Karpas-422 (cell line): ENCODE data around the gene COL15A1. TPM values are rescaled to one million over a fixed set of nuclear protein-coding genes. Genes with fewer than 3 reads are reported as not detected.

Source experiments
- DNase-seq: peaks from one replicate; pipeline ENCODE4 v3.0.0-alpha.2; 2015
- H2AFZ ChIP-seq: fragments of 200-600 bp; sonication (generic); 2 replicates; pipeline ENCODE4 v1.6.1; 2014; ENCODE audit warnings: antibody characterized with exemption, low read length, mixed read lengths
- H3K27ac ChIP-seq: fragments of 200-600 bp; sonication (generic); 2 replicates; pipeline ENCODE4 v1.5.1; 2014; ENCODE audit warnings: mild to moderate bottlenecking, low read length, moderate library complexity
- H3K27me3 ChIP-seq: fragments of 200-600 bp; sonication (generic); 2 replicates; pipeline ENCODE4 v1.6.1; 2014; ENCODE audit warnings: low read length, mixed read lengths
- H3K36me3 ChIP-seq: fragments of 200-600 bp; sonication (generic); 2 replicates; pipeline ENCODE4 v1.6.1; 2014; ENCODE audit warnings: low read length, mixed read lengths; ENCODE audit not compliant: insufficient read depth
- H3K4me1 ChIP-seq: fragments of 200-600 bp; sonication (generic); 2 replicates; pipeline ENCODE4 v1.6.1; 2014; ENCODE audit warnings: mild to moderate bottlenecking, low read length, mixed read lengths
- H3K4me2 ChIP-seq: fragments of 200-600 bp; sonication (generic); 2 replicates; pipeline ENCODE4 v1.6.1; 2014; ENCODE audit warnings: low read length, low read depth, mild to moderate bottlenecking; ENCODE audit not compliant: poor library complexity, severe bottlenecking
- H3K4me3 ChIP-seq: fragments of 200-600 bp; sonication (generic); 2 replicates; pipeline ENCODE4 v1.5.1; 2014; ENCODE audit warnings: mild to moderate bottlenecking, antibody characterized with exemption, low read length, mixed read lengths
- H3K79me2 ChIP-seq: fragments of 200-600 bp; sonication (generic); 2 replicates; pipeline ENCODE4 v1.6.1; 2014; ENCODE audit warnings: mild to moderate bottlenecking, low read length, mixed read lengths
- H3K9ac ChIP-seq: fragments of 200-600 bp; sonication (generic); 2 replicates; pipeline ENCODE4 v1.6.0; 2014; ENCODE audit warnings: low read length
- H3K9me2 ChIP-seq: fragments of 200-600 bp; sonication (generic), shearing (Covaris generic); replicated peaks from 2 replicates; pipeline ENCODE4 v1.6.0; 2014; ENCODE audit warnings: mild to moderate bottlenecking, low read length, moderate library complexity; ENCODE audit not compliant: insufficient read depth
- H3K9me3 ChIP-seq: fragments of 300-700, 200-600 bp; sonication (generic); 2 replicates; pipeline ENCODE4 v1.6.1; 2014; ENCODE audit warnings: low read length, mixed read lengths
- H4K20me1 ChIP-seq: fragments of 200-600 bp; sonication (generic); 2 replicates; pipeline ENCODE4 v1.6.1; 2014; ENCODE audit warnings: mild to moderate bottlenecking, antibody characterized with exemption, low read length, low read depth; ENCODE audit not compliant: insufficient read depth
- total RNA-seq: library from RNA; depleted of rRNA; stranded (reverse); fragments of >200 nt; shearing (Covaris generic); gene quantifications from 2 replicates; pipeline ENCODE4 v1.2.3, GENCODE V29; 2014; ENCODE audit warnings: low replicate concordance

Gene COL15A1
- total RNA-seq, 1 experiment from 2014 or later: 0.93 TPM

DNA sequence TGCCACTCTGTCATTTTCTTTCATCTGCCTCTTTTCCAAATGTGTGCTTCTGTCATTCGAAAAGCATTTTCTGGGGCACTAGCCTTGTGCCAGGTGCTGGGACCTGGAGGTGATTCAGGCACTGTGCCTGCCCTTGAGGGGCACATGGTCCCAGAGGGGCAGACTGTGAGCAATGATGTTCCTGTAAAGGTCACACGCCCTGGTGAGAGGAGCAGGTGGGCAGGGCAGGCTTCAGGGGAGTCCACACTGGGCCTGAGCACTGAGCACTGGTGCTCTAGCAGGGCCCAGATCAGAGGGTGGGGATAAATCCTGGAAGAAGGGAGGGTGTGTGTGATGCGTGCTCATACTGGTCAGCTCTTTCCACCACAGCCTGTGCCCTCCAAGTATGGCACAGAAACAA lies 77.8 kb downstream of the COL15A1 start:
- no peaks in the 10 kb centered on the region for H3K27me3 ChIP-seq

GRCh38 chr9:99023231-99023630 lies 79.5 kb downstream of the COL15A1 start:
- Histone ChIP-seq H3K9me2 (no peaks in the 10 kb centered on the region), H2AFZ (no peak overlapping the region), H3K9ac (no peak overlapping the region), H3K4me3 (no peak overlapping the region), H4K20me1 (no peaks in the 10 kb centered on the region), H3K27ac (no peak overlapping the region), H3K79me2 (no peaks in the 10 kb centered on the region), H3K27me3 (no peaks in the 10 kb centered on the region), H3K4me2 (no peak overlapping the region), H3K4me1 (peaks cover 8% of the 10 kb centered on the region), H3K9me3 (no peaks in the 10 kb centered on the region), H3K36me3 (no peaks in the 10 kb centered on the region)
- no peak for DNase-seq

More for the DNA sequence above, 77.8 kb downstream of the COL15A1 start:
- H3K9me2 ChIP-seq: no peaks in the 10 kb centered on the region
- H3K9ac ChIP-seq: no peak overlapping the region
- no peak for DNase-seq
- no peaks in the 10 kb centered on the region for H3K36me3 ChIP-seq
- no peaks in the 10 kb centered on the region for H4K20me1 ChIP-seq
- no peak overlapping the region for H3K4me3 ChIP-seq
- H3K4me1 ChIP-seq: peaks cover 8% of the 10 kb centered on the region
- no peaks in the 10 kb centered on the region for H3K9me3 ChIP-seq
- no peaks in the 10 kb centered on the region for H3K79me2 ChIP-seq
- H2AFZ ChIP-seq: no peak overlapping the region
- H3K27ac ChIP-seq: no peak overlapping the region
- no peak overlapping the region for H3K4me2 ChIP-seq

DNA sequence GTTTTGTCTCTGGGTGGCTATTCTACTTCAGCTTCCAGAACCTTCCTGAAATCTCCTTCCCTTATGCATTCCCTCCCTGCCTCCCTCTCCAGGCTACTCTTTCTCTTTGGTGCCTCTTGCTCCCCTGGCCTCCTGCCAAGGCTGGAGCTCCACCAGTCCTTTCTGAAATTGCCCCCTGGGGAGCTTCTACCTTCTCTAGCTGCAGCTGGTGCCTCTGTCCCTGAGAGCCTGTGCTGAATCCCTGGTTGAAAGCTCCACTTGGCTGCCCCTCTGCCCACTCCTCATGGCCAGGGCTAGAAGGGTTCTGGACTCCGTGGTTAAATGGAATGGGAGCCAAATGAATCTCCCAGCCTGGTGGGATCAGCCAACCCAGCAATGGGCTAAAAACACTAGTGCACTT lies 80.1 kb downstream of the COL15A1 start:
- no peak overlapping the region for H3K27ac ChIP-seq
- no peak overlapping the region for H3K4me3 ChIP-seq
- H2AFZ ChIP-seq: no peak overlapping the region
- no peaks in the 10 kb centered on the region for H3K9me2 ChIP-seq
- no peak overlapping the region for H3K9ac ChIP-seq
- H3K9me3 ChIP-seq: no peaks in the 10 kb centered on the region
- H3K4me2 ChIP-seq: no peak overlapping the region
- peak; percentile 54 for DNase-seq
- no peaks in the 10 kb centered on the region for H4K20me1 ChIP-seq
- peaks cover 8% of the 10 kb centered on the region for H3K4me1 ChIP-seq
- no peaks in the 10 kb centered on the region for H3K36me3 ChIP-seq
- H3K27me3 ChIP-seq: no peaks in the 10 kb centered on the region
- H3K79me2 ChIP-seq: no peaks in the 10 kb centered on the region

GRCh38 chr9:99024959-99025358 lies 81.3 kb downstream of the COL15A1 start:
- Histone ChIP-seq H3K4me2 (no peak overlapping the region), H3K27ac (no peak overlapping the region), H3K9me3 (no peaks in the 10 kb centered on the region), H3K36me3 (no peaks in the 10 kb centered on the region), H3K9me2 (no peaks in the 10 kb centered on the region), H2AFZ (no peak overlapping the region), H3K79me2 (no peaks in the 10 kb centered on the region), H3K27me3 (no peaks in the 10 kb centered on the region), H3K4me3 (no peak overlapping the region), H3K4me1 (peaks cover 8% of the 10 kb centered on the region), H3K9ac (no peak overlapping the region), H4K20me1 (no peaks in the 10 kb centered on the region)
- DNase-seq: no peak

DNA sequence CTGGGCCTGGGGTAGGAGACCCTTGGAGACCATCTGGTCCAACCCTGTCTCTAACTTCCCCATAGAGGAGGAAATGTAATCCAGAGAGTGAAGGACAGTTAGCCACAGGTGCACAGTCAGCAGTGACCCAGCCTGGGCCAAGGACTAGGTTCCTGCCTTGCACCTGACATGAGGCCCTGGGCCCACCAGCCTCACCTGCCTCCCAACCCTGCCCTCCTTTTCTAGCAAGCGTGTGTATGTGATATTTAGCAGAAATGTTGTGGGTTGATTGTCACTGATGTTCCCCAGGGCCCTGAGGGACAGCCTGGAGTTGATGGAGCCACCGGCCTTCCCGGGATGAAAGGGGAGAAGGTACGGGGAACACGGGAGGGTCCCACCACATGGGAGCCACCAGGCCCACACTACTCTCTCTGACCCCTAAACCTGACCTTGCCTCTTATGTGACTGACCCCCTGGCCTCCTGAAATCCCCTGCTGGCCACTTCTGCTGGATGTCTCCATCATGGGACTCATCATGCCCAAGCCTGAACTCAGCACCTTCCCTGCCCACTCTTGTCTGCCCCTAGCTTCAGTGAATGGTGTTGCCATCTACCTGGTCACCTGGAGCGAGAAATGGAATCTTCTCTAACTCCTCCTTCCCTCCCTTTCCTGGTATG lies 82.0 kb downstream of the COL15A1 start:
- Histone ChIP-seq H3K4me1 (peaks cover 8% of the 10 kb centered on the region), H3K4me3 (no peak overlapping the region), H2AFZ (no peak overlapping the region), H3K79me2 (no peaks in the 10 kb centered on the region), H3K27ac (no peak overlapping the region), H3K9ac (no peak overlapping the region), H3K27me3 (no peaks in the 10 kb centered on the region), H3K9me2 (no peaks in the 10 kb centered on the region), H3K4me2 (no peak overlapping the region), H4K20me1 (no peaks in the 10 kb centered on the region), H3K36me3 (no peaks in the 10 kb centered on the region), H3K9me3 (no peaks in the 10 kb centered on the region)
- no peak for DNase-seq

DNA sequence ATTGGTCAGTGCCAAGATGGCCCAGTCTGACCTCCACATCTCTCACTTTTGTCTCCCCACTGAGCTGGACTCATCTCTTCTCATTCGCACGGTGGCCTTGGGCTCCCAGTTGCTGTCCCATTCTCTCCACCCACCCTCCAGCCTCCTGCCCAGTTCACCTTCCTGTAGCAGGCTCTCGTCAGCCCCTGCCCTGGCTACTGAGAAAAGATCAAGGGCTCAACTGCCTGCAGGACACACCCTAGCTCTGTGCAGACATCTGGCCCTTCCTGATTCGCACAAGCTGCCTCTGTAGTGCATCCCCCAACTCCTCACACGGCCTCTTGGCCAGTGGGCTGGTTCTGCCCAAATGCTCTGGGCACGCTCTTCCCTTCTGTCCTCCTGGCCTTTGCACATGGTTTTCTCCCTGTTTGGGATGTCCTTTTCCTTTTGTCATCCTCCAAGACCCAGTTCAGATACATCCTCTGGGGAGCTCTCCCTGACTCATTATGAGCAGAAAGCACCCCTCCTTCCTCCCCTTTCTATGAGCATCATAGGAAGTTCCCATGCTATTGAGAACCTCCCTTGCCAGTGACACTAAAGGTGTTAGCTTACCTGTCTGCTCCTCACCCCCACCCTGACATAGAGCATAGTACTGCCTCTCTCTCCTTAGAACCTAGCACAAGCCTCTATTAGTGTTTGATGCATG lies 82.7 kb downstream of the COL15A1 start:
- H4K20me1 ChIP-seq: no peaks in the 10 kb centered on the region
- H3K9ac ChIP-seq: no peak overlapping the region

GRCh38 chr9:99026956-99027298 lies 83.2 kb downstream of the COL15A1 start:
- no peak overlapping the region for H3K4me3 ChIP-seq
- no peak overlapping the region for H3K9ac ChIP-seq

More for the DNA sequence above, 82.7 kb downstream of the COL15A1 start:
- no peaks in the 10 kb centered on the region for H3K79me2 ChIP-seq
- no peak overlapping the region for H2AFZ ChIP-seq
- H3K9me2 ChIP-seq: no peaks in the 10 kb centered on the region
- H3K4me1 ChIP-seq: peaks cover 8% of the 10 kb centered on the region
- H3K9me3 ChIP-seq: no peaks in the 10 kb centered on the region
- H3K27ac ChIP-seq: no peak overlapping the region
- H3K36me3 ChIP-seq: no peaks in the 10 kb centered on the region
- DNase-seq: no peak
- H3K27me3 ChIP-seq: no peaks in the 10 kb centered on the region
- H3K4me2 ChIP-seq: no peak overlapping the region
- no peak overlapping the region for H3K4me3 ChIP-seq

GRCh38 chr9:99027443-99027842 lies 83.7 kb downstream of the COL15A1 start:
- Histone ChIP-seq H3K79me2 (no peaks in the 10 kb centered on the region), H3K9me3 (no peaks in the 10 kb centered on the region), H3K4me1 (peaks cover 8% of the 10 kb centered on the region), H3K4me3 (no peak overlapping the region), H3K9ac (no peak overlapping the region), H3K9me2 (no peaks in the 10 kb centered on the region), H4K20me1 (no peaks in the 10 kb centered on the region), H3K27me3 (no peaks in the 10 kb centered on the region), H3K27ac (no peak overlapping the region), H3K36me3 (no peaks in the 10 kb centered on the region), H3K4me2 (no peak overlapping the region), H2AFZ (no peak overlapping the region)
- DNase-seq: no peak

More at GRCh38 chr9:99026956-99027298, 83.2 kb downstream of the COL15A1 start:
- Histone ChIP-seq H3K4me1 (peaks cover 8% of the 10 kb centered on the region), H3K27me3 (no peaks in the 10 kb centered on the region), H3K36me3 (no peaks in the 10 kb centered on the region), H3K9me2 (no peaks in the 10 kb centered on the region), H3K79me2 (no peaks in the 10 kb centered on the region), H2AFZ (no peak overlapping the region), H4K20me1 (no peaks in the 10 kb centered on the region), H3K4me2 (no peak overlapping the region), H3K9me3 (no peaks in the 10 kb centered on the region), H3K27ac (no peak overlapping the region)
- DNase-seq: no peak
